Parathyroid adenoma (tissue), 2 donors: Measurements from ENCODE around the gene MRPL36.

Experiments
- H2AFZ ChIP-seq: fragments of 300-600 bp; sonication (generic); one replicate; pipeline ENCODE4 v1.7.0; 2017; ENCODE audit warnings: antibody characterized with exemption, mild to moderate bottlenecking
- H3K27ac ChIP-seq: fragments of 300-600 bp; sonication (generic); one replicate; pipeline ENCODE4 v1.7.0; 2017
- H3K27me3 ChIP-seq: fragments of 300-600 bp; sonication (generic); one replicate; pipeline ENCODE4 v1.7.0; 2017; ENCODE audit warnings: low read length; ENCODE audit not compliant: control insufficient read depth, insufficient read depth
- H3K36me3 ChIP-seq: fragments of 300-600 bp; sonication (generic); one replicate; pipeline ENCODE4 v1.7.0; 2017; ENCODE audit warnings: low read length; ENCODE audit not compliant: control insufficient read depth, insufficient read depth
- H3K4me1 ChIP-seq: fragments of 300-600 bp; sonication (generic); one replicate; pipeline ENCODE4 v1.7.0; 2017; ENCODE audit warnings: control low read depth
- H3K4me2 ChIP-seq: fragments of 300-600 bp; sonication (generic); one replicate; pipeline ENCODE4 v1.7.0; 2017; ENCODE audit warnings: low read length
- H3K4me3 ChIP-seq: fragments of 300-600 bp; sonication (generic); one replicate; pipeline ENCODE4 v1.7.0; 2017; ENCODE audit warnings: low read depth, low read length
- H3K79me2 ChIP-seq: fragments of 300-600 bp; sonication (generic); one replicate; pipeline ENCODE4 v1.7.0; 2017; ENCODE audit warnings: control low read depth
- H3K9ac ChIP-seq: fragments of 300-600 bp; sonication (generic); one replicate; pipeline ENCODE4 v1.7.0; 2017; ENCODE audit warnings: mild to moderate bottlenecking
- H3K9me3 ChIP-seq: fragments of 300-600 bp; sonication (generic); one replicate; pipeline ENCODE4 v1.7.0; 2017; ENCODE audit warnings: low read length; ENCODE audit not compliant: control insufficient read depth
- CTCF ChIP-seq: fragments of 300-600 bp; sonication (generic); IDR thresholded peaks from one replicate; pipeline ENCODE4 v1.7.0; 2017; ENCODE audit warnings: antibody characterized with exemption, mild to moderate bottlenecking
- donor health status: primary hyperparathyroidism.

The MRPL36 gene

GRCh38 chr5:1751026-1751863, 48.4 kb downstream of the MRPL36 start:
- no peaks in the 10 kb centered on the region for H3K79me2 ChIP-seq
- no peaks in the 10 kb centered on the region for H3K27me3 ChIP-seq
- no peak overlapping the region for H3K9ac ChIP-seq
- H3K4me1 ChIP-seq = no peaks in the 10 kb centered on the region
- H3K9me3 ChIP-seq = no peaks in the 10 kb centered on the region
- no peak overlapping the region for H3K4me2 ChIP-seq
- TF ChIP-seq CTCF = no peak
- no peak overlapping the region for H3K27ac ChIP-seq
- H3K36me3 ChIP-seq = no peaks in the 10 kb centered on the region
- H2AFZ ChIP-seq = no peak overlapping the region
- H3K4me3 ChIP-seq = no peak overlapping the region

- no peaks in the 10 kb centered on the region for H3K4me1 ChIP-seq
- no peak for TF ChIP-seq CTCF
- H3K27ac ChIP-seq = no peak overlapping the region
- H3K79me2 ChIP-seq = no peaks in the 10 kb centered on the region
- no peak overlapping the region for H2AFZ ChIP-seq
- no peak overlapping the region for H3K9ac ChIP-seq
- H3K4me3 ChIP-seq = no peak overlapping the region
- H3K4me2 ChIP-seq = no peak overlapping the region
- no peaks in the 10 kb centered on the region for H3K9me3 ChIP-seq
- H3K27me3 ChIP-seq = no peaks in the 10 kb centered on the region
- H3K36me3 ChIP-seq = no peaks in the 10 kb centered on the region
Measured at GRCh38 chr5:1750469-1750868, 49.2 kb downstream of the MRPL36 start.

GRCh38 chr5:1749346-1750124, 50.1 kb downstream of the MRPL36 start:
- Histone ChIP-seq H3K9me3 (no peaks in the 10 kb centered on the region), H3K9ac (no peak overlapping the region), H2AFZ (no peak overlapping the region), H3K4me2 (no peak overlapping the region), H3K27ac (no peak overlapping the region), H3K4me3 (no peak overlapping the region), H3K36me3 (no peaks in the 10 kb centered on the region), H3K27me3 (no peaks in the 10 kb centered on the region), H3K79me2 (no peaks in the 10 kb centered on the region), H3K4me1 (no peaks in the 10 kb centered on the region)
- no peak for TF ChIP-seq CTCF

- no peak overlapping the region for H3K9ac ChIP-seq
- no peak overlapping the region for H3K4me3 ChIP-seq
- H3K9me3 ChIP-seq = no peaks in the 10 kb centered on the region
- H3K4me2 ChIP-seq = no peak overlapping the region
- no peak overlapping the region for H3K27ac ChIP-seq
- H3K4me1 ChIP-seq = no peaks in the 10 kb centered on the region
- no peaks in the 10 kb centered on the region for H3K36me3 ChIP-seq
- no peak for TF ChIP-seq CTCF
- H2AFZ ChIP-seq = no peak overlapping the region
- no peaks in the 10 kb centered on the region for H3K79me2 ChIP-seq
- no peaks in the 10 kb centered on the region for H3K27me3 ChIP-seq
Measured at GRCh38 chr5:1748845-1749244, 50.8 kb downstream of the MRPL36 start.
